GM21526 (cell line): Measurements from ENCODE around the gene CNTFR.

Experiments used
- ATAC-seq: cut with Tn5 transposase; IDR thresholded peaks from one replicate; pipeline ENCODE4 v1.9.1; 2021; ENCODE audit warnings: moderate library complexity; ENCODE audit not compliant: unreplicated experiment, low FRiP score

The CNTFR gene

GRCh38 chr9:34591248-34591916 lies 1.9 kb upstream of the CNTFR start:
- peak; percentile 65 for ATAC-seq

- no peak for ATAC-seq
Measured at GRCh38 chr9:34590381-34591247, 1.1 kb upstream of the CNTFR start.

- no peak for ATAC-seq
Measured at GRCh38 chr9:34588671-34589635, 571 bp downstream of the CNTFR start.

- ATAC-seq: no peak
Measured at GRCh38 chr9:34587271-34587670, 2.3 kb downstream of the CNTFR start.

- ATAC-seq: no peak
Measured at GRCh38 chr9:34585946-34586669, 3.4 kb downstream of the CNTFR start.

GRCh38 chr9:34584970-34585369 lies 4.6 kb downstream of the CNTFR start:
- ATAC-seq: no peak

- ATAC-seq: no peak
Measured at GRCh38 chr9:34582787-34583186, 6.7 kb downstream of the CNTFR start.

- ATAC-seq: no peak
Measured at GRCh38 chr9:34581318-34581717, 8.2 kb downstream of the CNTFR start.

GRCh38 chr9:34580358-34580757 lies 9.2 kb downstream of the CNTFR start:
- no peak for ATAC-seq

- ATAC-seq: no peak
Measured at GRCh38 chr9:34579808-34580163, 9.7 kb downstream of the CNTFR start.

- no peak for ATAC-seq
Measured at GRCh38 chr9:34579104-34579807, 10.3 kb downstream of the CNTFR start.

- ATAC-seq: no peak
Measured at GRCh38 chr9:34578241-34579103, 11.1 kb downstream of the CNTFR start.

GRCh38 chr9:34577400-34578240 lies 11.9 kb downstream of the CNTFR start:
- ATAC-seq: no peak

- no peak for ATAC-seq
Measured at GRCh38 chr9:34576597-34577399, 12.7 kb downstream of the CNTFR start.

- no peak for ATAC-seq
Measured at GRCh38 chr9:34575862-34576596, 13.5 kb downstream of the CNTFR start.

GRCh38 chr9:34575241-34575640 lies 14.3 kb downstream of the CNTFR start:
- ATAC-seq: no peak
